GM18870 (cell line): ENCODE measurements around the gene BAK1.

Experiments
- ATAC-seq: cut with Tn5 transposase; IDR thresholded peaks from one replicate; pipeline ENCODE4 v1.9.1; 2021; ENCODE audit warnings: moderate library complexity; ENCODE audit not compliant: unreplicated experiment

Gene BAK1

GRCh38 chr6:33588894-33589293 is 8.8 kb upstream of the BAK1 start:
- ATAC-seq: no peak

GRCh38 chr6:33587529-33587928 is 7.5 kb upstream of the BAK1 start:
- no peak for ATAC-seq

- ATAC-seq: no peak
Observed at GRCh38 chr6:33586108-33586640, 6.1 kb upstream of the BAK1 start.

GRCh38 chr6:33585403-33586107 is 5.5 kb upstream of the BAK1 start:
- ATAC-seq: no peak

GRCh38 chr6:33584700-33585402 is 4.8 kb upstream of the BAK1 start:
- ATAC-seq: no peak

- no peak for ATAC-seq
Observed at GRCh38 chr6:33583591-33584155, 3.6 kb upstream of the BAK1 start.

GRCh38 chr6:33581186-33581585 is 1.1 kb upstream of the BAK1 start:
- ATAC-seq: no peak

- no peak for ATAC-seq
Observed at GRCh38 chr6:33578588-33579011, 1.5 kb downstream of the BAK1 start.

GRCh38 chr6:33578164-33578563 is 1.9 kb downstream of the BAK1 start:
- no peak for ATAC-seq

GRCh38 chr6:33577718-33578117 is 2.4 kb downstream of the BAK1 start:
- no peak for ATAC-seq

- ATAC-seq: no peak
Observed at GRCh38 chr6:33577106-33577535, 3.0 kb downstream of the BAK1 start.

- no peak for ATAC-seq
Observed at GRCh38 chr6:33576668-33577067, 3.4 kb downstream of the BAK1 start.

GRCh38 chr6:33575211-33575610 is 4.9 kb downstream of the BAK1 start:
- ATAC-seq: no peak

GRCh38 chr6:33571637-33572316 is 8.3 kb downstream of the BAK1 start:
- ATAC-seq: no peak

- ATAC-seq: peak; percentile 79
Observed at GRCh38 chr6:33570806-33571636, 9.1 kb downstream of the BAK1 start.

- no peak for ATAC-seq
Observed at GRCh38 chr6:33568826-33569570, 11.1 kb downstream of the BAK1 start.

GRCh38 chr6:33567836-33568235 is 12.2 kb downstream of the BAK1 start:
- ATAC-seq: no peak

GRCh38 chr6:33566182-33567084 is 13.6 kb downstream of the BAK1 start:
- ATAC-seq: no peak

GRCh38 chr6:33558801-33559200 is 21.3 kb downstream of the BAK1 start:
- no peak for ATAC-seq
